Measurements from ENCODE around the gene SMAP1. TPM values are rescaled to one million over a fixed set of nuclear protein-coding genes. Genes with fewer than 3 reads are reported as not detected.
A peak's percentile ranks its signal among the peaks of the same experiment; 100 is the strongest.

Gene SMAP1
- total RNA-seq, 5 donors from 2014 or later (not counting 1 experiment from before 2014, with no cell fraction given) = 27.1 to 32.3 (median 31.9) TPM

DNA sequence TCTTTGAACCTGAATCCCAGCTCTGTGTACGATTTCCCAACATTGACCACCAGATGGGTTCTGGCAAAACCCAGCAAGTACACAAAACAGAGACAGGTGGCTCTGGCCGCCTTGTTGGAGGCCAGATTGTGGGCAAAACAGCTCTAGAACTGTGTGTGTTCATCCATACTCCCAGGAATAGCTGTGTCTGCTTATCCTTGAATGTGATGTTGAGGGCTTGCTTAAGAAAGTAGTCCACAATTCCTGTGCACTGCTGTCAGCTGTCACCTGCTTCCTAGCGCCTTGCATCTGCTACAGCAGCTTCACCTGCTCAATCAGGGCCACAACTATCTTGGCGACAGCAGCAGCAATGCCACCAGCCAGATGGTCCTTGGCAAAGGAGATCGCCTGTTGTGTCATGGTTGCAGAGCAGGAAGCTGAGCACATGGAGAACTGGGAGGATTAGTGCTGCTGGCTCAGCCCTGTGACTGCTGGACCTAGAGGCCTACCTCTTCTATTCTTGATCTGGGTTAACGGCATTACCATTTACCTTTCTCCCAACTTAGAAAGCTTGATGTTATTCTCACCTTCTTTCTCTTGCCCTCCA is 3.7 kb upstream of the SMAP1 start:
- ChIA-PET CTCF (interaction anchor here in 1 of 2 donors (1.0 to 1.7 kb wide), 2 partner anchors 11 to 143 kb away, joined by 3 to 6 read pairs; no protein-coding TSS in a partner anchor), POLR2A (interaction anchor here in 1 of 2 donors (0.6 kb wide), 1 partner anchor 94 kb away, joined by 3 read pairs; no protein-coding TSS in a partner anchor)
- no peak for ATAC-seq (replicated peaks in 1 of 4)
- whole genome bisulfite sequencing (ENCODE audit: insufficient coverage) = 94% methylated on average over 6 of the region's 6 CpGs
- Histone ChIP-seq H3K27me3 (replicated peaks in 1 of 2; ENCODE audit: control insufficient read depth in 2 of 2, extremely low read depth in 1 of 2, insufficient read depth in 2 of 2, low read length in 1 of 2) (peaks cover 0 to 3% of the 10 kb centered on the region in 2 experiments), H3K36me3 (ENCODE audit: control insufficient read depth in 2 of 2, extremely low read depth in 1 of 2, insufficient read depth in 1 of 2, low read length in 1 of 2) (no peaks in the 10 kb centered on the region), H3K27ac (ENCODE audit: low read length) (no peak overlapping the region), H3K9me3 (no peaks in the 10 kb centered on the region), H3K4me3 (ENCODE audit: control insufficient read depth in 1 of 2, extremely low read depth in 1 of 2, low read length in 1 of 2) (no peak overlapping the region), H3K4me1 (ENCODE audit: control insufficient read depth in 1 of 2, extremely low read depth in 1 of 2, insufficient read depth in 2 of 2, low read length in 2 of 2) (peaks cover 7 to 14% of the 10 kb centered on the region in 2 experiments)
- Mint-ChIP-seq H3K9me3 (no peaks in the 10 kb centered on the region), H3K36me3 (no peaks in the 10 kb centered on the region), H3K4me3 (no peak overlapping the region), H3K4me1 (peaks cover 16 to 22% (median 20%) of the 10 kb centered on the region in 3 donors), H3K27me3 (peaks cover 5 to 12% of the 10 kb centered on the region in 2 donors), H3K27ac (no peak overlapping the region)
- DNase-seq = no peak

DNA sequence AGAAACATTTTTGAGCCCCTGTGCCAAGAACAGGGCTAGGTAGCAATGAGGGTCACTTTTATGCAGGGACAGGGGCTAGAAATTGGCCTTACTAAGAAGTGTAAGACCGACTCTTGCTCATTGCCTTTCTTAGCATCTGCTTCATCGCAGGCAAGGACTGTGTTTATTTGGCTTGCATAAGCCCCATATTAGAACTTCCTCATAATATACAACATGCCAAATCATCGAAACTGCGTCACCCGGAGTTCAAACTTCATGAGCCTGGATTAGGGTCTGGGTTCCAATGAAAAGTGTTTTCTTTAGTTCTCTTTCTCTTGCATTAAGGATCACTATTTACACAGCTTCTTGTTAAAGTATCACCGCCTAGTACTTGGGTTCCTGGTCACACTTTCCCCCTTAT is 977 bp upstream of the SMAP1 start:
- Mint-ChIP-seq H3K27ac (peak overlapping the region; percentile 95 to 97), H3K9me3 (no peaks in the 10 kb centered on the region), H3K27me3 (peaks cover 3 to 9% of the 10 kb centered on the region in 2 donors), H3K4me3 (peak overlapping the region; percentile 85 to 87 (median 86)), H3K36me3 (no peaks in the 10 kb centered on the region), H3K4me1 (peaks cover 42 to 48% (median 44%) of the 10 kb centered on the region in 3 donors)
- ATAC-seq (replicated peaks in 1 of 4) = no peak
- no CpG with 5 or more reads among the region's 6 CpGs for WGBS (ENCODE audit: insufficient coverage)
- Histone ChIP-seq H3K9me3 (no peaks in the 10 kb centered on the region), H3K27me3 (replicated peaks in 1 of 2; ENCODE audit: control insufficient read depth in 2 of 2, extremely low read depth in 1 of 2, insufficient read depth in 2 of 2, low read length in 1 of 2) (peaks cover 0 to 3% of the 10 kb centered on the region in 2 experiments), H3K4me1 (ENCODE audit: control insufficient read depth in 1 of 2, extremely low read depth in 1 of 2, insufficient read depth in 2 of 2, low read length in 2 of 2) (peaks cover 14 to 19% of the 10 kb centered on the region in 2 experiments), H3K4me3 (ENCODE audit: control insufficient read depth in 1 of 2, extremely low read depth in 1 of 2, low read length in 1 of 2) (no peak overlapping the region), H3K36me3 (ENCODE audit: control insufficient read depth in 2 of 2, extremely low read depth in 1 of 2, insufficient read depth in 1 of 2, low read length in 1 of 2) (no peaks in the 10 kb centered on the region), H3K27ac (ENCODE audit: low read length) (peak overlapping the region; percentile 79)
- ChIA-PET POLR2A (interaction anchor here in 1 of 2 donors (0.6 kb wide), 1 partner anchor 257 kb away, joined by 3 read pairs; no protein-coding TSS in a partner anchor), CTCF (interaction anchor here (0.6 to 2.2 kb wide), 11 partner anchors 8 to 146 kb away, joined by 3 to 9 read pairs (median 4); no protein-coding TSS in a partner anchor)
- no peak for DNase-seq

DNA sequence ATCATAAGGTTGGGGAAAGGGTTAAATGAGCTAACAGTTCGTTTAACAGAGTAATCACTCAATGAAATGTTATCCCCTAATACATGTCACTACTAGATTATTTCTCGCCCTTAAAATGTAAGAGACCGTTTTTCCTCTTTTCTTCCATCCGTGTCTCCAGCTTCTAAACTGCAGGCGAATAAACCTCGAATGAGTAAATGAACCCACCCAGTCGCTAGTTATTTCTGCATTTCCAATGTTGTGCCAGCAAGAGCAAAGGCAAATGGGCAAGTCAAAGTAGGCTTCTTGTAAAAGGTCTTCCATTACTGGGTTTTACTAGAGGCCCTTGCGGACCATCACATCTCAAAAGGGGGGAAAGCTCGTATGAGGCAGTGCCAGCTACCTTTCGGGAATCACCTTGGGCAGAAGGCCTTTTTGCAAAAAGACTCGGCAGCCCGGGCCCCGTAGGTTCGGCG is 400 bp upstream of the SMAP1 start:
- H3K4me1 ChIP-seq (ENCODE audit: control insufficient read depth in 1 of 2, extremely low read depth in 1 of 2, insufficient read depth in 2 of 2, low read length in 2 of 2) = peaks cover 14 to 22% of the 10 kb centered on the region in 2 experiments
- H3K4me1 Mint-ChIP-seq = peaks cover 48 to 54% (median 50%) of the 10 kb centered on the region in 3 donors
- CTCF ChIA-PET = interaction anchor here (0.5 to 2.2 kb wide), 16 partner anchors 11 to 870 kb away, joined by 3 to 11 read pairs (median 4); partner anchors contain the start of gene LMBRD1 (in 1 of the 2)
- no peaks in the 10 kb centered on the region for H3K36me3 Mint-ChIP-seq
- peak overlapping the region; percentile 85 to 87 (median 86) for H3K4me3 Mint-ChIP-seq
- H3K9me3 Mint-ChIP-seq = no peaks in the 10 kb centered on the region
- peak overlapping the region; percentile 79 for H3K27ac ChIP-seq (ENCODE audit: low read length)
- peaks cover 0 to 3% of the 10 kb centered on the region in 2 experiments for H3K27me3 ChIP-seq (replicated peaks in 1 of 2; ENCODE audit: control insufficient read depth in 2 of 2, extremely low read depth in 1 of 2, insufficient read depth in 2 of 2, low read length in 1 of 2)
- POLR2A ChIA-PET = interaction anchor here (0.7 to 1.4 kb wide), 3 partner anchors 12 to 14 kb away, joined by 3 to 6 read pairs (median 5); no protein-coding TSS in a partner anchor
- peaks cover 0 to 3% of the 10 kb centered on the region in 2 donors for H3K27me3 Mint-ChIP-seq
- peak overlapping the region; percentile 95 to 97 for H3K27ac Mint-ChIP-seq
- ATAC-seq (replicated peaks in 1 of 4) (peak in 3 of 4 experiments; percentile 3 to 13 (median 5)), DNase-seq (no peak)
- no peaks in the 10 kb centered on the region for H3K36me3 ChIP-seq (ENCODE audit: control insufficient read depth in 2 of 2, extremely low read depth in 1 of 2, insufficient read depth in 1 of 2, low read length in 1 of 2)
- no peaks in the 10 kb centered on the region for H3K9me3 ChIP-seq
- WGBS (ENCODE audit: insufficient coverage) = 12% methylated on average over 10 of the region's 15 CpGs
- peak overlapping the region; percentile 75 to 89 for H3K4me3 ChIP-seq (ENCODE audit: control insufficient read depth in 1 of 2, extremely low read depth in 1 of 2, low read length in 1 of 2)

DNA sequence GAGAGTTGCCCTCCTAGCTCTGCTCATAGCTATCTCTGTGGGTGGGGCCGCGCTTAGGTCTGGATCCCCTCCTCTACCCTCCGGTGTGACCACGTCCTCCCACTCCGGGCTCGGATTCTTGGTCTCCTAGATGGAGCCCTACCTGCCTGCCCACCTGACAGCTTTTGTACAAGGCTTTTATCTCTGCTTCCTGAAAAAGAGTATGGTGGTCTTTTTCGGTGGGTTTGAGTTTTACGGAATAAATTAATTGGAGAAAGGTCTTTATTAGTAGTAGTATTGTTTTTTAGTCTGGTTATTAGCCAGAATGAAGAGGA is 773 bp downstream of the SMAP1 start:
- Histone ChIP-seq H3K27ac (ENCODE audit: low read length) (peak overlapping the region; percentile 25), H3K9me3 (no peaks in the 10 kb centered on the region), H3K27me3 (replicated peaks in 1 of 2; ENCODE audit: control insufficient read depth in 2 of 2, extremely low read depth in 1 of 2, insufficient read depth in 2 of 2, low read length in 1 of 2) (peaks cover 0 to 2% of the 10 kb centered on the region in 2 experiments), H3K4me3 (ENCODE audit: control insufficient read depth in 1 of 2, extremely low read depth in 1 of 2, low read length in 1 of 2) (peak overlapping the region; percentile 75 to 89), H3K4me1 (ENCODE audit: control insufficient read depth in 1 of 2, extremely low read depth in 1 of 2, insufficient read depth in 2 of 2, low read length in 2 of 2) (peaks cover 19 to 22% of the 10 kb centered on the region in 2 experiments), H3K36me3 (ENCODE audit: control insufficient read depth in 2 of 2, extremely low read depth in 1 of 2, insufficient read depth in 1 of 2, low read length in 1 of 2) (no peaks in the 10 kb centered on the region)
- Mint-ChIP-seq H3K4me1 (peaks cover 59 to 64% (median 61%) of the 10 kb centered on the region in 3 donors), H3K27ac (peak overlapping the region; percentile 74 to 81), H3K4me3 (peak overlapping the region; percentile 85 to 93 (median 86)), H3K36me3 (no peaks in the 10 kb centered on the region), H3K27me3 (no peaks in the 10 kb centered on the region), H3K9me3 (no peaks in the 10 kb centered on the region)
- ChIA-PET CTCF (interaction anchor here (0.6 to 2.2 kb wide), 8 partner anchors 9 to 563 kb away, joined by 3 to 9 read pairs (median 4); no protein-coding TSS in a partner anchor), POLR2A (interaction anchor here (0.5 to 1.4 kb wide), 3 partner anchors 13 to 387 kb away, joined by 3 to 5 read pairs (median 3); no protein-coding TSS in a partner anchor)
- DNase-seq (peak in 6 of 35 experiments; percentile 0 to 40 (median 19)), ATAC-seq (replicated peaks in 1 of 4) (peak in 1 of 4 experiments; percentile 53)
- WGBS (ENCODE audit: insufficient coverage) = 0% methylated on average over 5 of the region's 8 CpGs

DNA sequence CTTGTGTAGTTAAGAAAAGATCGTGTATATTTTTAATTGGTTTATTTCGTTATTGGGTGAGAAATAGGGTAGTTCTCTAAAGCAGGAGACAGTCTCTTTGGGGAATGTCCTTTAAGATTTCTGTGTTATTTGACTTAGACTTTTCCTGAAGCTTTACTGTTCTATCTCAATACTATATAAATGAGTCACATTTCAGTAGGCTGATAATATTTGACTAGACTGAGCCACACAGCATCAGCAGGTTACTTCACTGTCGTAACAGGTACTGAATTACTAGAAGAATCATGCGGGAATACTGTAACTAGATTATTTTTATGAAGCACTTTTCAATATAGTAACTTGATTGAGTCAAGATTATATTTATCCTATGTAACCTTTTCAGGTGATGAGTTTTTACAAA is 1.4 kb downstream of the SMAP1 start:
- no peak overlapping the region for H3K27ac ChIP-seq (ENCODE audit: low read length)
- Mint-ChIP-seq H3K27me3 (no peaks in the 10 kb centered on the region), H3K4me3 (peak overlapping the region; percentile 85 to 93 (median 86)), H3K36me3 (no peaks in the 10 kb centered on the region), H3K9me3 (no peaks in the 10 kb centered on the region), H3K27ac (peak overlapping the region; percentile 74 to 81), H3K4me1 (peaks cover 64 to 71% (median 66%) of the 10 kb centered on the region in 3 donors)
- no CpG with 5 or more reads among the region's 4 CpGs for WGBS (ENCODE audit: insufficient coverage)
- DNase-seq (no peak), ATAC-seq (replicated peaks in 1 of 4) (no peak)
- no peaks in the 10 kb centered on the region for H3K36me3 ChIP-seq (ENCODE audit: control insufficient read depth in 2 of 2, extremely low read depth in 1 of 2, insufficient read depth in 1 of 2, low read length in 1 of 2)
- ChIA-PET POLR2A (interaction anchor here in 1 of 2 donors (0.5 kb wide), 1 partner anchor 387 kb away, joined by 3 read pairs; no protein-coding TSS in a partner anchor), CTCF (interaction anchor here (0.6 to 1.8 kb wide), 4 partner anchors 9 to 564 kb away, joined by 3 to 6 read pairs (median 4); no protein-coding TSS in a partner anchor)
- no peak overlapping the region for H3K4me3 ChIP-seq (ENCODE audit: control insufficient read depth in 1 of 2, extremely low read depth in 1 of 2, low read length in 1 of 2)
- H3K9me3 ChIP-seq = no peaks in the 10 kb centered on the region
- H3K4me1 ChIP-seq (ENCODE audit: control insufficient read depth in 1 of 2, extremely low read depth in 1 of 2, insufficient read depth in 2 of 2, low read length in 2 of 2) = peaks cover 19 to 22% of the 10 kb centered on the region in 2 experiments
- no peaks in the 10 kb centered on the region for H3K27me3 ChIP-seq (replicated peaks in 1 of 2; ENCODE audit: control insufficient read depth in 2 of 2, extremely low read depth in 1 of 2, insufficient read depth in 2 of 2, low read length in 1 of 2)

DNA sequence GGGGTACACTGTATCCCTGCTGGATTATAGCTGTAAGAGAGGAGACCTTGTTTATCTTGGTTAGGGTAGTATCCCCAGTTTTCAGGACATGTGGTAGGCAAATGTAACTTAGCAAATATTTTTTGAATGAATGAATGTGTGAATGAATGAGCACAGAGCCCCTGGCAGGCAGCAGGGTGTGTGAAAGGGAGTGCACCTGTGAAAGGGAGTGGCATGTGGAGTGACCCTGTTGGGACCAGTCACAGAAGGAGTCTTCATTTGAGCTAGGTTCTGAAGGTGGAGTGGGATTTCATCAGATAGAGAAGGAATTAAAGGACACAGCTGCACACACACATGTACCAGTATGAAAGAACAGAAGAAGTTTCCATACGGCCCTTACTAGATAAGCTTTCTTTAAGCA is 4.9 kb downstream of the SMAP1 start:
- no CpG with 5 or more reads among the region's 1 CpG for WGBS (ENCODE audit: insufficient coverage)
- H3K9me3 Mint-ChIP-seq = no peaks in the 10 kb centered on the region
- H3K4me1 Mint-ChIP-seq = peaks cover 71 to 72% (median 71%) of the 10 kb centered on the region in 3 donors
- no peak for ATAC-seq (replicated peaks in 1 of 4)
- ChIA-PET CTCF (interaction anchor here (1.0 to 2.0 kb wide), 3 partner anchors 12 to 20 kb away, joined by 3 to 11 read pairs (median 3); no protein-coding TSS in a partner anchor), POLR2A (interaction anchor here in 1 of 2 donors (0.6 kb wide), 1 partner anchor 20 kb away, joined by 3 read pairs; no protein-coding TSS in a partner anchor)
- Histone ChIP-seq H3K4me3 (ENCODE audit: control insufficient read depth in 1 of 2, extremely low read depth in 1 of 2, low read length in 1 of 2) (no peak overlapping the region), H3K36me3 (ENCODE audit: control insufficient read depth in 2 of 2, extremely low read depth in 1 of 2, insufficient read depth in 1 of 2, low read length in 1 of 2) (peaks cover 0 to 2% of the 10 kb centered on the region in 2 donors), H3K9me3 (no peaks in the 10 kb centered on the region), H3K27ac (ENCODE audit: low read length) (no peak overlapping the region), H3K27me3 (replicated peaks in 1 of 2; ENCODE audit: control insufficient read depth in 2 of 2, extremely low read depth in 1 of 2, insufficient read depth in 2 of 2, low read length in 1 of 2) (no peaks in the 10 kb centered on the region), H3K4me1 (ENCODE audit: control insufficient read depth in 1 of 2, extremely low read depth in 1 of 2, insufficient read depth in 2 of 2, low read length in 2 of 2) (peaks cover 10 to 20% of the 10 kb centered on the region in 2 experiments)
- no peaks in the 10 kb centered on the region for H3K36me3 Mint-ChIP-seq
- no peak for DNase-seq
- no peak overlapping the region for H3K4me3 Mint-ChIP-seq
- H3K27ac Mint-ChIP-seq = peak overlapping the region; percentile 32 to 42
- no peaks in the 10 kb centered on the region for H3K27me3 Mint-ChIP-seq

Data from T-cell (primary cell).